CD4-positive, alpha-beta T cell (primary cell): ENCODE measurements around the gene MOXD1. TPM values are rescaled to one million over a fixed set of nuclear protein-coding genes. Genes with fewer than 3 reads are reported as not detected.

Experiments
- ATAC-seq: fragments of 200-7000 bp; cut with Tn5 transposase; one replicate; pipeline ENCODE4 v1.10.0; 2022; ENCODE audit warnings: mild to moderate bottlenecking; ENCODE audit not compliant: poor library complexity
- CTCF ChIA-PET: fragments of 350-600 bp; sonication (Branson Sonifier 250); formaldehyde crosslinking; loops from one replicate; lab custom pipeline; 2021; ENCODE audit warnings: antibody characterized with exemption, inconsistent platforms; lab: Charles Lee
- POLR2A ChIA-PET: fragments of 350-600 bp; sonication (Branson Sonifier 250); formaldehyde crosslinking; loops from one replicate; lab custom pipeline; 2021; ENCODE audit warnings: antibody characterized with exemption, inconsistent platforms; lab: Charles Lee
- DNase-seq, 14 experiments: peaks; one replicate each; pipeline ENCODE4 v3.0.0-alpha.2; 2013 to 2020; ENCODE audit warnings: mixed read lengths in 2 of 14
- H3K27ac ChIP-seq, 2 donors: one replicate each; pipeline versions ENCODE4 v1.5.1 to v1.7.0; 2013; ENCODE audit warnings: low read length in 2 of 2, low read depth in 1 of 2, mild to moderate bottlenecking in 1 of 2
- H3K27me3 ChIP-seq, 2 experiments: 1 replicate in 1 of 2; 2 replicates in 1 of 2; pipeline versions ENCODE4 v1.6.1 to v1.7.0; 2013; ENCODE audit warnings: low read length in 2 of 2, control low read depth in 1 of 2, mild to moderate bottlenecking in 1 of 2, moderate library complexity in 1 of 2; ENCODE audit not compliant: insufficient read depth in 2 of 2, control insufficient read depth in 1 of 2
- H3K36me3 ChIP-seq: one replicate; pipeline ENCODE4 v1.6.1; 2013; ENCODE audit warnings: low read length, control low read depth; ENCODE audit not compliant: insufficient read depth
- H3K4me1 ChIP-seq: one replicate; pipeline ENCODE4 v1.6.1; 2013; ENCODE audit warnings: low read length, control low read depth; ENCODE audit not compliant: insufficient read depth
- H3K4me3 ChIP-seq: one replicate; pipeline ENCODE4 v1.5.1; 2013; ENCODE audit warnings: mild to moderate bottlenecking, low read length, moderate library complexity
- H3K9me3 ChIP-seq, 2 experiments: 1 replicate in 1 of 2; 2 replicates in 1 of 2; pipeline versions ENCODE4 v1.6.1 to v1.7.0; 2013; ENCODE audit warnings: low read length in 2 of 2, mild to moderate bottlenecking in 2 of 2, control low read depth in 1 of 2, moderate library complexity in 1 of 2; ENCODE audit not compliant: control insufficient read depth in 1 of 2, insufficient read depth in 1 of 2
- H3K27ac Mint-ChIP-seq: one replicate; pipeline ENCODE4 v1.8.0; 2020; ENCODE audit warnings: mixed read lengths
- H3K27me3 Mint-ChIP-seq: one replicate; pipeline ENCODE4 v1.8.0; 2021; ENCODE audit warnings: mixed read lengths
- H3K36me3 Mint-ChIP-seq: one replicate; pipeline ENCODE4 v1.8.0; 2021; ENCODE audit warnings: low read depth, mixed read lengths
- H3K4me1 Mint-ChIP-seq: one replicate; pipeline ENCODE4 v1.8.0; 2021; ENCODE audit warnings: low read depth, mixed read lengths
- H3K4me3 Mint-ChIP-seq: one replicate; pipeline ENCODE4 v1.8.0; 2020; ENCODE audit warnings: mild to moderate bottlenecking, mixed read lengths
- H3K9me3 Mint-ChIP-seq: one replicate; pipeline ENCODE4 v1.8.0; 2020; ENCODE audit warnings: mixed read lengths
- intact Hi-C, 2 experiments: fragments of 100-400 bp; cut with DNase I in 1 of 2; cut with micrococcal nuclease in 1 of 2; formaldehyde crosslinking; loops; one replicate each; pipeline versions ENCODE4 v1.15.1 to v1.9.0; 2023 to 2025; cut with DNase I, micrococcal nuclease
- total RNA-seq, 174 experiments: library from RNA in 2 of 174; stranded (reverse) in 2 of 174; gene quantifications; one replicate each; pipeline ENCODE4 v1.2.3 and lab custom pipeline; 2021 to 2026
- TF ChIP-seq, protein P1 (sequence below): fragments of 200-600 bp; IDR thresholded peaks from one replicate; pipeline ENCODE4 v1.8.0; 2022; ENCODE audit warnings: antibody characterized with exemption, mild to moderate bottlenecking

Gene MOXD1
- total RNA-seq, 2 experiments from 2014 or later, result not detected

DNA sequence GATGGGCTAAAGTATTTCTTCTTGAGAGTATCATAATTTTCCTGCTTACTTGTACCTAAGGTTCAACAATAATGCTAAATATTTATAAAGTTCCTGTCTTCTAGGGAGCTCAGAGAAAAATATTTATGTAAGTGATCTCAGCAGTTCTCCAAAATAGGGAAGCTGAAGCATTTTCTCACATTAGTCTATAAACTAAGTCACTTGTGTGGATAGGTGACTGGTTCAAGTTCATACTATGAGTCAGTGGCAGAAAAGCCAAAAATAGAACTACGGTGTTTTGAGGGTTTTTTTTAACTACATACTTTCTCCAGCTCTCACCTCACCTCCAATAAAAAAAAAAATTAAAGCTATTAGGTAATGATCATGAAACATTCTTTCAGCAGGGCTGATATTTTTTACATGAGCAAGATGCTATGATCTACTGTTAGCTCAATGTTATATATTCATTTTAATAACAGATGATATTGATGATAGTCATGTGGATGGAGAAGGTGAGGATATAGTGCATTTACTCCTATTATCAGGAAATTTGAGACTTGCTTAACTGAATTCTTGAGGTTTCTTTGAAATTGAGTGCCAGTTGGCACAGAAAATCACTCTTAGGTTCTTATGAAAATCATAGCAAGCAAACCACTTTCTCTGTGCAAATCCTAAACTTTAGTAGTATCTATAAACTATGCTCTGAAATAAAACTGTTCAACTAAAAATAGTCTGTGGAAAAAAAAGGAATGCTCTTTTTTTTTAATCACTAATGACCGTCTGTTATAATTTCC lies 4.1 kb upstream of the MOXD1 start:
- no peaks in the 10 kb centered on the region for H3K36me3 Mint-ChIP-seq
- ATAC-seq (no peak), DNase-seq (no peak)
- H3K9me3 Mint-ChIP-seq, result peaks cover 3% of the 10 kb centered on the region
- TF ChIP-seq, protein P1, sequence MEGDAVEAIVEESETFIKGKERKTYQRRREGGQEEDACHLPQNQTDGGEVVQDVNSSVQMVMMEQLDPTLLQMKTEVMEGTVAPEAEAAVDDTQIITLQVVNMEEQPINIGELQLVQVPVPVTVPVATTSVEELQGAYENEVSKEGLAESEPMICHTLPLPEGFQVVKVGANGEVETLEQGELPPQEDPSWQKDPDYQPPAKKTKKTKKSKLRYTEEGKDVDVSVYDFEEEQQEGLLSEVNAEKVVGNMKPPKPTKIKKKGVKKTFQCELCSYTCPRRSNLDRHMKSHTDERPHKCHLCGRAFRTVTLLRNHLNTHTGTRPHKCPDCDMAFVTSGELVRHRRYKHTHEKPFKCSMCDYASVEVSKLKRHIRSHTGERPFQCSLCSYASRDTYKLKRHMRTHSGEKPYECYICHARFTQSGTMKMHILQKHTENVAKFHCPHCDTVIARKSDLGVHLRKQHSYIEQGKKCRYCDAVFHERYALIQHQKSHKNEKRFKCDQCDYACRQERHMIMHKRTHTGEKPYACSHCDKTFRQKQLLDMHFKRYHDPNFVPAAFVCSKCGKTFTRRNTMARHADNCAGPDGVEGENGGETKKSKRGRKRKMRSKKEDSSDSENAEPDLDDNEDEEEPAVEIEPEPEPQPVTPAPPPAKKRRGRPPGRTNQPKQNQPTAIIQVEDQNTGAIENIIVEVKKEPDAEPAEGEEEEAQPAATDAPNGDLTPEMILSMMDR, result no peak
- Histone ChIP-seq H3K36me3 (no peaks in the 10 kb centered on the region), H3K4me3 (no peak overlapping the region), H3K27ac (no peak overlapping the region), H3K4me1 (peaks cover 12% of the 10 kb centered on the region), H3K9me3 (no peaks in the 10 kb centered on the region), H3K27me3 (peaks cover 21 to 35% of the 10 kb centered on the region in 2 experiments)
- H3K4me1 Mint-ChIP-seq, result peaks cover 5% of the 10 kb centered on the region
- H3K4me3 Mint-ChIP-seq, result no peak overlapping the region
- intact Hi-C loops, result no loop called here
- no peak overlapping the region for H3K27ac Mint-ChIP-seq
- ChIA-PET CTCF (no interaction called here), POLR2A (interaction anchor here (0.6 kb wide), 1 partner anchor 28 kb away, joined by 3 read pairs; no protein-coding TSS in a partner anchor)
- peaks cover 74% of the 10 kb centered on the region for H3K27me3 Mint-ChIP-seq

GRCh38 chr6:132404736-132405135 lies 3.5 kb upstream of the MOXD1 start:
- POLR2A ChIA-PET, result interaction anchor here (0.6 kb wide), 1 partner anchor 28 kb away, joined by 3 read pairs; no protein-coding TSS in a partner anchor
- Mint-ChIP-seq H3K4me3 (no peak overlapping the region), H3K4me1 (peaks cover 8% of the 10 kb centered on the region), H3K36me3 (no peaks in the 10 kb centered on the region), H3K27me3 (peaks cover 74% of the 10 kb centered on the region), H3K9me3 (peaks cover 3% of the 10 kb centered on the region), H3K27ac (no peak overlapping the region)
- Histone ChIP-seq H3K27me3 (peaks cover 25 to 41% of the 10 kb centered on the region in 2 experiments), H3K9me3 (no peaks in the 10 kb centered on the region), H3K36me3 (no peaks in the 10 kb centered on the region), H3K4me1 (peaks cover 12% of the 10 kb centered on the region), H3K4me3 (no peak overlapping the region), H3K27ac (no peak overlapping the region)
- TF ChIP-seq, protein P1, result no peak
- intact Hi-C loops, result no loop called here
- ATAC-seq (no peak), DNase-seq (no peak)
- CTCF ChIA-PET, result no interaction called here

DNA sequence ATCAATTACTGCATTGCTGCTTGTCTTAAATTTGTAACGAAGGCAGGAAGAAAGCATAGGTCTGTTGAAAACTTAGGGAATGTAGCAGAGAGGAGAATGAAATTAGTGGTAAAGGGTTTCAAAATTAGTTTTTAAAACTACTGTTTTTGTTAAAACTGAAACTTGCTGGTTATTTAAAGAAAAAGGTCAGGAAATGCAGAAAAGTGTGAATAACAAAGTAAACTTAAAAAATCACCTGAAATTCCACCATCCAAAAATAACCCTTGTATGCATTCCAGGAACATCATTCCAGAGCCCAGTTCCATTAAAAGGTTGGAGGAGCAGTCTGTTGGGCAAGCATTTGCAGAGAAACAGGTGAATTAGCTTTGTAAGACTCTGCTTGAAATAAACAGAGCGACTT lies 3.1 kb upstream of the MOXD1 start:
- Histone ChIP-seq H3K4me3 (no peak overlapping the region), H3K9me3 (no peaks in the 10 kb centered on the region), H3K27ac (no peak overlapping the region), H3K36me3 (no peaks in the 10 kb centered on the region), H3K4me1 (peaks cover 12% of the 10 kb centered on the region), H3K27me3 (peaks cover 25 to 45% of the 10 kb centered on the region in 2 experiments)
- ChIA-PET POLR2A (no interaction called here), CTCF (no interaction called here)
- Mint-ChIP-seq H3K4me1 (peaks cover 8% of the 10 kb centered on the region), H3K27me3 (peaks cover 78% of the 10 kb centered on the region), H3K36me3 (no peaks in the 10 kb centered on the region), H3K4me3 (no peak overlapping the region), H3K27ac (no peak overlapping the region), H3K9me3 (peaks cover 3% of the 10 kb centered on the region)
- TF ChIP-seq, protein P1, result no peak
- no peak for ATAC-seq
- intact Hi-C loops, result no loop called here
- DNase-seq, result no peak
